Trophoblast cell (in vitro differentiated cells and primary cell): ENCODE measurements around the gene CAPNS2.

Experiments
- DNase-seq, 2 donors: peaks; one replicate each; pipeline ENCODE4 v3.0.0-alpha.2; 2016
- H2AFZ ChIP-seq: 2 replicates; pipeline ENCODE4 v1.6.1; 2013; ENCODE audit warnings: low read length, moderate library complexity, mild to moderate bottlenecking; ENCODE audit not compliant: insufficient read depth, poor library complexity
- H2AK5ac ChIP-seq: 2 replicates; pipeline ENCODE4 v1.6.1; 2013; ENCODE audit warnings: mild to moderate bottlenecking, low read length
- H2BK120ac ChIP-seq: 2 replicates; pipeline ENCODE4 v1.6.1; 2013; ENCODE audit warnings: low read length, mild to moderate bottlenecking, moderate library complexity; ENCODE audit not compliant: insufficient read depth, poor library complexity
- H2BK12ac ChIP-seq: 2 replicates; pipeline ENCODE4 v1.6.1; 2013; ENCODE audit warnings: mild to moderate bottlenecking, low read length, moderate library complexity
- H2BK5ac ChIP-seq: 2 replicates; pipeline ENCODE4 v1.6.1; 2013; ENCODE audit warnings: low read length, low read depth, moderate library complexity, mild to moderate bottlenecking; ENCODE audit not compliant: poor library complexity
- H3K14ac ChIP-seq: 2 replicates; pipeline ENCODE4 v1.6.1; 2013; ENCODE audit warnings: mild to moderate bottlenecking, low read length
- H3K18ac ChIP-seq: 2 replicates; pipeline ENCODE4 v1.6.1; 2013; ENCODE audit warnings: mild to moderate bottlenecking, low read length
- H3K23ac ChIP-seq: 2 replicates; pipeline ENCODE4 v1.6.1; 2013; ENCODE audit warnings: low read length
- H3K27ac ChIP-seq: 2 replicates; pipeline ENCODE4 v1.5.1; 2013; ENCODE audit warnings: low read depth, mild to moderate bottlenecking, inconsistent platforms, low read length, moderate library complexity
- H3K27me3 ChIP-seq: 2 replicates; pipeline ENCODE4 v1.6.1; 2013; ENCODE audit warnings: inconsistent platforms, mild to moderate bottlenecking, low read length, moderate library complexity; ENCODE audit not compliant: insufficient read depth
- H3K36me3 ChIP-seq, 2 experiments: 1 replicate in 1 of 2; 2 replicates in 1 of 2; pipeline ENCODE4 v1.6.1; 2013; ENCODE audit warnings: low read length in 2 of 2, mild to moderate bottlenecking in 2 of 2, moderate library complexity in 1 of 2; ENCODE audit not compliant: insufficient read depth in 2 of 2, control insufficient read depth in 1 of 2
- H3K4ac ChIP-seq: 2 replicates; pipeline ENCODE4 v1.6.1; 2013; ENCODE audit warnings: low read depth, mild to moderate bottlenecking, low read length, moderate library complexity
- H3K4me1 ChIP-seq, 2 experiments: 1 replicate in 1 of 2; 2 replicates in 1 of 2; pipeline ENCODE4 v1.6.1; 2013; ENCODE audit warnings: low read length in 2 of 2, mild to moderate bottlenecking in 2 of 2, moderate library complexity in 1 of 2; ENCODE audit not compliant: insufficient read depth in 2 of 2, control insufficient read depth in 1 of 2
- H3K4me2 ChIP-seq: 2 replicates; pipeline ENCODE4 v1.6.1; 2013; ENCODE audit warnings: inconsistent platforms, mild to moderate bottlenecking, low read length, moderate library complexity
- H3K4me3 ChIP-seq: 2 replicates; pipeline ENCODE4 v1.5.1; 2013; ENCODE audit warnings: mild to moderate bottlenecking, low read depth, low read length, inconsistent platforms
- H3K79me1 ChIP-seq: one replicate; pipeline ENCODE4 v1.6.1; 2013; ENCODE audit warnings: low read length
- H3K79me2 ChIP-seq: 2 replicates; pipeline ENCODE4 v1.6.1; 2013; ENCODE audit warnings: low read length, mild to moderate bottlenecking; ENCODE audit not compliant: control insufficient read depth, insufficient read depth, poor library complexity
- H3K9ac ChIP-seq: 2 replicates; pipeline ENCODE4 v1.6.1; 2013; ENCODE audit warnings: mild to moderate bottlenecking, low read length
- H3K9me3 ChIP-seq: 2 replicates; pipeline ENCODE4 v1.6.1; 2013; ENCODE audit warnings: low read depth, mild to moderate bottlenecking, control low read depth, inconsistent platforms, low read length; ENCODE audit not compliant: insufficient read depth
- H4K12ac ChIP-seq: 2 replicates; pipeline ENCODE4 v1.6.1; 2013; ENCODE audit warnings: low read depth, mild to moderate bottlenecking, low read length, moderate library complexity
- H4K8ac ChIP-seq: 2 replicates; pipeline ENCODE4 v1.6.1; 2013; ENCODE audit warnings: low read depth, mild to moderate bottlenecking, low read length, moderate library complexity
- H4K91ac ChIP-seq: one replicate; pipeline ENCODE4 v1.6.1; 2013; ENCODE audit warnings: low read depth, mild to moderate bottlenecking, low read length, moderate library complexity
- WGBS: extraction: QIAGEN DNeasy Blood & Tissue Kit; methylation state at CpG from one replicate; pipeline ENCODE4 v1.1.7; 2013; ENCODE audit warnings: missing lambda C conversion rate; ENCODE audit not compliant: insufficient read length, insufficient coverage; ENCODE audit errors: extremely low coverage; 5-methylcytosine and 5-hydroxymethylcytosine counted together

CAPNS2 gene

GRCh38 chr16:55570159-55570558 lies 3.7 kb downstream of the CAPNS2 start:
- peaks cover 3 to 6% of the 10 kb centered on the region in 2 experiments for H3K4me1 ChIP-seq
- no peak overlapping the region for H2BK12ac ChIP-seq
- no peak overlapping the region for H3K4ac ChIP-seq
- no peak overlapping the region for H2AK5ac ChIP-seq
- H3K4me2 ChIP-seq, result no peak overlapping the region
- H3K9ac ChIP-seq, result no peak overlapping the region
- H4K8ac ChIP-seq, result no peak overlapping the region
- peaks cover 5% of the 10 kb centered on the region for H3K79me1 ChIP-seq
- no peaks in the 10 kb centered on the region for H3K27me3 ChIP-seq
- no peak overlapping the region for H3K23ac ChIP-seq
- no peak for DNase-seq
- no peak overlapping the region for H2AFZ ChIP-seq
- H2BK5ac ChIP-seq, result no peak overlapping the region
- H4K91ac ChIP-seq, result no peak overlapping the region
- no peak overlapping the region for H3K14ac ChIP-seq
- H2BK120ac ChIP-seq, result no peak overlapping the region
- no CpG with 5 or more reads among the region's 5 CpGs for WGBS
- H3K79me2 ChIP-seq, result no peaks in the 10 kb centered on the region
- no peak overlapping the region for H3K27ac ChIP-seq
- H3K4me3 ChIP-seq, result no peak overlapping the region
- no peak overlapping the region for H3K18ac ChIP-seq
- peaks cover 4 to 15% of the 10 kb centered on the region in 2 experiments for H3K36me3 ChIP-seq
- no peak overlapping the region for H4K12ac ChIP-seq
- H3K9me3 ChIP-seq, result no peaks in the 10 kb centered on the region

- no peak overlapping the region for H4K91ac ChIP-seq
- no peak overlapping the region for H4K8ac ChIP-seq
- H3K27me3 ChIP-seq, result no peaks in the 10 kb centered on the region
- no peak overlapping the region for H2AFZ ChIP-seq
- H3K79me2 ChIP-seq, result no peaks in the 10 kb centered on the region
- no peak overlapping the region for H2BK5ac ChIP-seq
- no peak overlapping the region for H3K4me2 ChIP-seq
- H3K27ac ChIP-seq, result no peak overlapping the region
- no peak overlapping the region for H2BK120ac ChIP-seq
- H3K4me3 ChIP-seq, result no peak overlapping the region
- no peak overlapping the region for H3K4ac ChIP-seq
- WGBS, result no CpG with 5 or more reads among the region's 1 CpG
- H3K9me3 ChIP-seq, result no peaks in the 10 kb centered on the region
- H3K9ac ChIP-seq, result no peak overlapping the region
- H4K12ac ChIP-seq, result no peak overlapping the region
- peaks cover 5% of the 10 kb centered on the region for H3K79me1 ChIP-seq
- H3K4me1 ChIP-seq, result peaks cover 3 to 6% of the 10 kb centered on the region in 2 experiments
- no peak overlapping the region for H3K14ac ChIP-seq
- H3K23ac ChIP-seq, result no peak overlapping the region
- H2BK12ac ChIP-seq, result no peak overlapping the region
- H3K18ac ChIP-seq, result no peak overlapping the region
- peaks cover 5 to 16% of the 10 kb centered on the region in 2 experiments for H3K36me3 ChIP-seq
- no peak overlapping the region for H2AK5ac ChIP-seq
- DNase-seq, result no peak
Observed at GRCh38 chr16:55571191-55571897, 4.9 kb downstream of the CAPNS2 start.

GRCh38 chr16:55572439-55572838 lies 6.0 kb downstream of the CAPNS2 start:
- no peak overlapping the region for H2AFZ ChIP-seq
- no peak overlapping the region for H4K91ac ChIP-seq
- no peaks in the 10 kb centered on the region for H3K27me3 ChIP-seq
- no peak overlapping the region for H3K4me2 ChIP-seq
- no peak overlapping the region for H3K23ac ChIP-seq
- no peaks in the 10 kb centered on the region for H3K9me3 ChIP-seq
- no peak overlapping the region for H3K4ac ChIP-seq
- H2BK12ac ChIP-seq, result no peak overlapping the region
- no peak overlapping the region for H2BK5ac ChIP-seq
- peaks cover 2 to 12% of the 10 kb centered on the region in 2 experiments for H3K36me3 ChIP-seq
- H3K4me1 ChIP-seq, result peaks cover 2 to 3% of the 10 kb centered on the region in 2 experiments
- H2AK5ac ChIP-seq, result no peak overlapping the region
- H3K4me3 ChIP-seq, result no peak overlapping the region
- H3K79me2 ChIP-seq, result no peaks in the 10 kb centered on the region
- no peak overlapping the region for H4K8ac ChIP-seq
- no CpG with 5 or more reads among the region's 4 CpGs for WGBS
- H4K12ac ChIP-seq, result no peak overlapping the region
- DNase-seq, result no peak
- no peak overlapping the region for H3K18ac ChIP-seq
- H2BK120ac ChIP-seq, result no peak overlapping the region
- H3K79me1 ChIP-seq, result peaks cover 2% of the 10 kb centered on the region
- no peak overlapping the region for H3K9ac ChIP-seq
- no peak overlapping the region for H3K14ac ChIP-seq
- no peak overlapping the region for H3K27ac ChIP-seq

DNA sequence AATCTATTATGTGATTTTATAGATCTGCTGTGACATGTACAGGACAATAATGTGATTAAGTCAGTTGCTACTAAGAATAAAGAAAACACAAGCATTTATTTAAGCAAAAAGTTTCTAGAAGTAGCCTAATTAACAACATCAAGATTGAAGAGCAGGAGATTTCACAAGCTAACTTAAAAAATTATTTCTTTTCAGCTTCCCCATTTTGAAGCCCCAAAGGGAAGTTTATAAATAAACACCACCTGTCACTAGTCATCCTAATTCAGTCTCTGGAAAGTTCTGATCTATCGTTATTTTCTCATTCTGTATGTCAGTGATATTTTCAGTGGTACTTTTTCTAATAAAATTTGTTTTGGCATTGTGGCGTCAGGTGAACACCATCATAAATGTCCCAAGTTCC lies 8.3 kb downstream of the CAPNS2 start:
- no peak overlapping the region for H3K4ac ChIP-seq
- H3K27me3 ChIP-seq, result no peaks in the 10 kb centered on the region
- no peaks in the 10 kb centered on the region for H3K79me1 ChIP-seq
- H3K14ac ChIP-seq, result no peak overlapping the region
- no peak overlapping the region for H2BK5ac ChIP-seq
- H4K8ac ChIP-seq, result no peak overlapping the region
- H3K4me2 ChIP-seq, result no peak overlapping the region
- no peak overlapping the region for H3K4me3 ChIP-seq
- no peak overlapping the region for H3K23ac ChIP-seq
- H3K4me1 ChIP-seq, result no peaks in the 10 kb centered on the region
- no peaks in the 10 kb centered on the region for H3K9me3 ChIP-seq
- no peak overlapping the region for H2BK120ac ChIP-seq
- H3K27ac ChIP-seq, result no peak overlapping the region
- H3K18ac ChIP-seq, result no peak overlapping the region
- no peak overlapping the region for H2BK12ac ChIP-seq
- no peak for DNase-seq
- H3K36me3 ChIP-seq, result peaks cover 2 to 24% of the 10 kb centered on the region in 2 experiments
- no peaks in the 10 kb centered on the region for H3K79me2 ChIP-seq
- H2AFZ ChIP-seq, result no peak overlapping the region
- no peak overlapping the region for H4K12ac ChIP-seq
- H4K91ac ChIP-seq, result no peak overlapping the region
- no peak overlapping the region for H3K9ac ChIP-seq
- H2AK5ac ChIP-seq, result no peak overlapping the region
- WGBS, result no CpG with 5 or more reads among the region's 2 CpGs
